ENCODE measurements around the gene KLK1. TPM values are rescaled to one million over a fixed set of nuclear protein-coding genes. Genes with fewer than 3 reads are reported as not detected.

KLK1 gene
- total and polyA plus RNA-seq, 2 of the 13 experiments (the other 11 are each of a cell fraction or from before 2014, with no cell fraction given), result not detected

GRCh38 chr19:50794876-50795663, 28.5 kb downstream of the KLK1 start (continued):
- TF ChIP-seq CTCF (CRISPR knock-in tag; IDR thresholded peaks at IDR 0.05), result peak; percentile 18; the same call in 1 of the 2 replicates
- TF ChIP-seq BORCS8-MEF2B (CRISPR knock-in tag; IDR thresholded peaks at IDR 0.05), result peak; percentile 64; the same call in 1 of the 2 replicates
- TF ChIP-seq NFIB (CRISPR knock-in tag; IDR thresholded peaks at IDR 0.05; ENCODE audit: borderline replicate concordance), result no peak
- peak; percentile 54; the same call in 1 of the 2 replicates for TF ChIP-seq ZBTB7A (CRISPR knock-in tag; IDR thresholded peaks at IDR 0.05)
- peak; percentile 73 for TF ChIP-seq KDM2A (CRISPR knock-in tag; IDR thresholded peaks at IDR 0.05; ENCODE audit: borderline replicate concordance, low read depth)
- peak; percentile 36 for TF ChIP-seq YY1 (IDR thresholded peaks at IDR 0.05; ENCODE audit: insufficient read depth, insufficient replicate concordance, low read depth, low read length)
- TF ChIP-seq ARID5B (CRISPR knock-in tag; IDR thresholded peaks at IDR 0.05), result no peak
- TF ChIP-seq, protein P1, sequence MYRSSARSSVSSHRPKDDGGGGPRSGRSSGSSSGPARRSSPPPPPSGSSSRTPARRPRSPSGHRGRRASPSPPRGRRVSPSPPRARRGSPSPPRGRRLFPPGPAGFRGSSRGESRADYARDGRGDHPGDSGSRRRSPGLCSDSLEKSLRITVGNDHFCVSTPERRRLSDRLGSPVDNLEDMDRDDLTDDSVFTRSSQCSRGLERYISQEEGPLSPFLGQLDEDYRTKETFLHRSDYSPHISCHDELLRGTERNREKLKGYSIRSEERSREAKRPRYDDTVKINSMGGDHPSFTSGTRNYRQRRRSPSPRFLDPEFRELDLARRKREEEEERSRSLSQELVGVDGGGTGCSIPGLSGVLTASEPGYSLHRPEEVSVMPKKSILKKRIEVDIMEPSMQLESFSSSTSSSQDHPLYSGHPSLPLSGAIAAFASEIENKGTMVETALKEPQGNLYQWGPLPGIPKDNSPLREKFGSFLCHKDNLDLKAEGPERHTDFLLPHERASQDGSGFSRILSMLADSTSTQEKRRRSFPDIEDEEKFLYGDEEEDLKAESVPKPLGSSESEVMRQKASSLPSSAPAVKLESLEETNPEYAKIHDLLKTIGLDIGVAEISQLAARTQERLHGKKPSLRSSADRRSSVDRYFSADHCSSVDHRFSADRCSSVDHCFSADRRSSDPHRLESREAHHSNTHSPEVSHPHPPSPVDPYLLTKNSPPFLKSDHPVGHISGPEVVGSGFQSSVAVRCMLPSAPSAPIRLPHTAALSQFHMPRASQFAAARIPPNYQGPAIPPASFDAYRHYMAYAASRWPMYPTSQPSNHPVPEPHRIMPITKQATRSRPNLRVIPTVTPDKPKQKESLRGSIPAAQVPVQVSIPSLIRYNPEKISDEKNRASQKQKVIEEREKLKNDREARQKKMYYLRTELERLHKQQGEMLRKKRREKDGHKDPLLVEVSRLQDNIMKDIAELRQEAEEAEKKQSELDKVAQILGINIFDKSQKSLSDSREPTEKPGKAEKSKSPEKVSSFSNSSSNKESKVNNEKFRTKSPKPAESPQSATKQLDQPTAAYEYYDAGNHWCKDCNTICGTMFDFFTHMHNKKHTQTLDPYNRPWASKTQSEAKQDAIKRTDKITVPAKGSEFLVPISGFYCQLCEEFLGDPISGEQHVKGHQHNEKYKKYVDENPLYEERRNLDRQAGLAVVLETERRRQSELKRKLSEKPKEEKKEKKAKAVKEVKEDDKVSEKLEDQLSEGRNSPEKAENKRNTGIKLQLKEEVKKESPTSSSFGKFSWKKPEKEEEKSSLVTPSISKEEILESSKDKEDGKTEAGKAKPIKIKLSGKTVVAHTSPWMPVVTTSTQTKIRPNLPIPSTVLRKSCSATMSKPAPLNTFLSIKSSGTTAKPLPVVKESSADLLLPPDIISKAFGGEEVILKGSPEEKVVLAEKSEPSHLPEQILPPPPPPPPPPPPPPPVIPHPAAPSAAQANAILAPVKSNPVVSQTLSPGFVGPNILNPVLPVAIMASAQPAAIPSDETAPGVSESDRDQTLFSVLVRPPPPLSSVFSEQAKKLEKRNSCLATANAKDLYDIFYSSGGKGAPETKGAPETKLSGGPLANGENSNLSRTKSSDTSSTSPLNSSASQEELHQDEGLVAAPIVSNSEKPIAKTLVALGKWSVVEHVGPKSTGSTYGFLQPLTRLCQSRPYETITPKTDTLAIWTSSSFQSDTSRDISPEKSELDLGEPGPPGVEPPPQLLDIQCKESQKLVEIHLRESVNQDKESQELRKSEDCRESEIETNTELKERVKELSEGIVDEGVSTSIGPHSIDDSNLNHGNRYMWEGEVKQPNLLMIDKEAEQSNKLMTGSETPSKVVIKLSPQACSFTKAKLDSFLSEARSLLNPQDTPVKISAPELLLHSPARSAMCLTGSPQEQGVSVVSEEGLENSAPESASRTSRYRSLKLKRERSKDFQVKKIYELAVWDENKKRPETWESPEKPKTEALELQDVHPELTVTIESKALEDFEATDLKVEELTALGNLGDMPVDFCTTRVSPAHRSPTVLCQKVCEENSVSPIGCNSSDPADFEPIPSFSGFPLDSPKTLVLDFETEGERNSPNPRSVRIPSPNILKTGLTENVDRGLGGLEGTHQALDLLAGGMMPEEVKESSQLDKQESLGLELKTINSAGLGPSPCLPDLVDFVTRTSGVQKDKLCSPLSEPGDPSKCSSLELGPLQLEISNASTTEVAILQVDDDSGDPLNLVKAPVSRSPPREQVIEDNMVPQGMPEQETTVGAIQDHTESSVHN (CRISPR knock-in tag; IDR thresholded peaks at IDR 0.05), result peak; percentile 18; the same call in 1 of the 2 replicates
- TF ChIP-seq ZNF446 (CRISPR knock-in tag; IDR thresholded peaks at IDR 0.05), result no peak
- 0 out of 2 replicates have a peak, but pooled peaks have one; percentile 29 for TF ChIP-seq ARNT2 (CRISPR knock-in tag; IDR thresholded peaks at IDR 0.05; ENCODE audit: low read depth)
- TF ChIP-seq PRPF4 (IDR thresholded peaks at IDR 0.05; ENCODE audit: low read depth, low read length, poor library complexity, severe bottlenecking), result no peak
- peak; percentile 36; the same call in 1 of the 2 replicates for TF ChIP-seq ZBTB2 (CRISPR knock-in tag; IDR thresholded peaks at IDR 0.05; ENCODE audit: low read depth)

Data from HepG2 (cell line).